SK-N-SH treated with all-trans-retinoic acid at 6 μM for 48 hours (cell line): ENCODE measurements around the gene BATF2.
"Not testable (repeated sequence)": the region's sequence is repeated elsewhere in the genome, so short reads cannot be mapped to it uniquely, and the experiment has no call there.

Source experiments
- ATAC-seq: fragments of 200-7000 bp; cut with Tn5 transposase; 3 replicates; pipeline ENCODE4 v1.9.1; 2020; ENCODE audit warnings: mild to moderate bottlenecking, moderate library complexity
- BACH2 ChIP-seq: fragments of 250-450 bp; sonication (Bioruptor Pico); IDR thresholded peaks from 2 replicates; pipeline ENCODE4 v1.9.0; 2021; ENCODE audit warnings: mild to moderate bottlenecking, borderline replicate concordance
- CREB5 ChIP-seq: fragments of 250-450 bp; sonication (Bioruptor Pico); IDR thresholded peaks from 2 replicates; pipeline ENCODE4 v1.5.1; 2020; ENCODE audit warnings: low read depth, mild to moderate bottlenecking, moderate library complexity
- CSDC2 ChIP-seq: fragments of 250-450 bp; sonication (Bioruptor Pico); IDR thresholded peaks from 2 replicates; pipeline ENCODE4 v1.5.0; 2020; ENCODE audit warnings: mild to moderate bottlenecking, moderate library complexity
- CSRNP3 ChIP-seq: fragments of 250-450 bp; sonication (Bioruptor Pico); IDR thresholded peaks from 2 replicates; pipeline ENCODE4 v1.5.1; 2021; ENCODE audit warnings: mild to moderate bottlenecking, moderate library complexity
- GLIS3 ChIP-seq: fragments of 250-450 bp; sonication (Bioruptor Pico); IDR thresholded peaks from 2 replicates; pipeline ENCODE4 v1.5.0; 2020; ENCODE audit warnings: mild to moderate bottlenecking, moderate library complexity
- ISL1 ChIP-seq: fragments of 250-450 bp; sonication (Bioruptor Pico); IDR thresholded peaks from 2 replicates; pipeline ENCODE4 v2.1.2; 2022; ENCODE audit warnings: mild to moderate bottlenecking, moderate library complexity
- OSR1 ChIP-seq: fragments of 250-450 bp; sonication (Bioruptor Pico); IDR thresholded peaks from 2 replicates; pipeline ENCODE4 v1.8.0; 2022; ENCODE audit warnings: moderate library complexity, mild to moderate bottlenecking, inconsistent platforms
- PATZ1 ChIP-seq: fragments of 250-450 bp; sonication (Bioruptor Pico); IDR thresholded peaks from 2 replicates; pipeline ENCODE4 v1.8.0; 2020; ENCODE audit warnings: mild to moderate bottlenecking, moderate library complexity, borderline replicate concordance
- POU6F1 ChIP-seq: fragments of 250-450 bp; sonication (Bioruptor Pico); IDR thresholded peaks from 2 replicates; pipeline ENCODE4 v1.8.0; 2021; ENCODE audit warnings: low read depth, mild to moderate bottlenecking, moderate library complexity, borderline replicate concordance
- PPARA ChIP-seq: fragments of 250-450 bp; sonication (Bioruptor Pico); IDR thresholded peaks from 2 replicates; pipeline ENCODE4 v1.5.0; 2020; ENCODE audit warnings: mild to moderate bottlenecking, borderline replicate concordance
- RARB ChIP-seq: fragments of 250-450 bp; sonication (Bioruptor Pico); IDR thresholded peaks from 2 replicates; pipeline ENCODE4 v1.8.0; 2021; ENCODE audit warnings: mild to moderate bottlenecking, moderate library complexity
- SNAI2 ChIP-seq: fragments of 250-450 bp; sonication (Bioruptor Pico); IDR thresholded peaks from 2 replicates; pipeline ENCODE4 v1.5.0; 2020; ENCODE audit warnings: mild to moderate bottlenecking, moderate library complexity
- TCF4 ChIP-seq: fragments of 250-450 bp; sonication (Bioruptor Pico); IDR thresholded peaks from 2 replicates; pipeline ENCODE4 v1.8.0; 2021; ENCODE audit warnings: mild to moderate bottlenecking, moderate library complexity, borderline replicate concordance
- TOX ChIP-seq: fragments of 250-450 bp; sonication (Bioruptor Pico); IDR thresholded peaks from 2 replicates; pipeline ENCODE4 v1.8.0; 2021; ENCODE audit warnings: mild to moderate bottlenecking, moderate library complexity, borderline replicate concordance
- TSHZ2 ChIP-seq: fragments of 250-450 bp; sonication (Bioruptor Pico); IDR thresholded peaks from 2 replicates; pipeline ENCODE4 v1.5.0; 2020; ENCODE audit warnings: mild to moderate bottlenecking, moderate library complexity
- ZC3H10 ChIP-seq: fragments of 250-450 bp; sonication (Bioruptor Pico); IDR thresholded peaks from 2 replicates; pipeline ENCODE4 v1.5.1; 2021; ENCODE audit warnings: mild to moderate bottlenecking, moderate library complexity
- ZFP3 ChIP-seq: fragments of 250-450 bp; sonication (Bioruptor Pico); IDR thresholded peaks from 2 replicates; pipeline ENCODE4 v1.5.0; 2020; ENCODE audit warnings: mild to moderate bottlenecking, moderate library complexity
- ZFP30 ChIP-seq: fragments of 450-650 bp; formaldehyde crosslinking; IDR thresholded peaks from 2 replicates; pipeline ENCODE4 v1.5.0; 2022; ENCODE audit warnings: mild to moderate bottlenecking, moderate library complexity
- ZNF565 ChIP-seq: fragments of 450-650 bp; formaldehyde crosslinking; conservative IDR thresholded peaks from 2 replicates; pipeline ENCODE4 v1.5.0; 2020; ENCODE audit warnings: low read depth, mild to moderate bottlenecking, moderate library complexity
- ZNF70 ChIP-seq: fragments of 450-650 bp; formaldehyde crosslinking; IDR thresholded peaks from 2 replicates; pipeline ENCODE4 v1.5.0; 2020; ENCODE audit warnings: mild to moderate bottlenecking, moderate library complexity
- ZNF8 ChIP-seq: fragments of 450-650 bp; formaldehyde crosslinking; IDR thresholded peaks from 2 replicates; pipeline ENCODE4 v1.5.0; 2020; ENCODE audit warnings: mild to moderate bottlenecking, moderate library complexity

Gene BATF2

GRCh38 chr11:65026810-65027209 is 30.0 kb upstream of the BATF2 start (continued):
- no peak for TF ChIP-seq PPARA (CRISPR knock-in tag)

GRCh38 chr11:65023502-65023901 is 26.7 kb upstream of the BATF2 start:
- ATAC-seq = not testable (repeated sequence)

- ATAC-seq = no peak
- TF ChIP-seq GLIS3 (CRISPR knock-in tag) = no peak
Observed at GRCh38 chr11:65021509-65021908, 24.7 kb upstream of the BATF2 start.

GRCh38 chr11:65021003-65021402 is 24.2 kb upstream of the BATF2 start:
- no peak for TF ChIP-seq CREB5
- no peak for TF ChIP-seq TCF4 (CRISPR knock-in tag)
- no peak for TF ChIP-seq ZNF565
- TF ChIP-seq POU6F1 (CRISPR knock-in tag) = no peak
- TF ChIP-seq SNAI2 = no peak
- TF ChIP-seq PPARA (CRISPR knock-in tag) = no peak
- no peak for TF ChIP-seq TOX
- no peak for TF ChIP-seq ZC3H10 (CRISPR knock-in tag)
- TF ChIP-seq OSR1 = no peak
- no peak for TF ChIP-seq CSDC2 (CRISPR knock-in tag)
- no peak for TF ChIP-seq GLIS3 (CRISPR knock-in tag)
- no peak for TF ChIP-seq ISL1 (CRISPR knock-in tag)
- TF ChIP-seq ZNF8 = no peak
- TF ChIP-seq CSRNP3 (CRISPR knock-in tag) = no peak
- no peak for TF ChIP-seq ZFP30 (CRISPR knock-in tag)
- TF ChIP-seq RARB = no peak
- TF ChIP-seq ZFP3 (CRISPR knock-in tag) = no peak
- TF ChIP-seq BACH2 (CRISPR knock-in tag) = no peak
- no peak for TF ChIP-seq ZNF70
- TF ChIP-seq TSHZ2 (CRISPR knock-in tag) = no peak
- no peak for ATAC-seq

- ATAC-seq = no peak
- TF ChIP-seq TCF4 (CRISPR knock-in tag) (no peak), POU6F1 (CRISPR knock-in tag) (no peak), SNAI2 (no peak), PATZ1 (CRISPR knock-in tag) (no peak), CREB5 (no peak), ZNF70 (no peak)
Observed at GRCh38 chr11:65019824-65020223, 23.1 kb upstream of the BATF2 start.
